Stimulated activated CD4-positive, alpha-beta T cell treated with anti-CD3 and anti-CD28 coated beads, Interleukin-1b, Interleukin-23, amount 100 ng/mL, for 24 hours (primary cell): ENCODE data around the gene FOCAD.
A peak's percentile ranks its signal among the peaks of the same experiment; 100 is the strongest.
"Not testable (repeated sequence)": the region's sequence is repeated elsewhere in the genome, so short reads cannot be mapped to it uniquely, and the experiment has no call there.

Source experiments
- DNase-seq, 4 experiments: peaks; one replicate each; pipeline ENCODE4 v3.0.0-alpha.2; 2020; ENCODE audit warnings: low read depth in 4 of 4, low spot score in 1 of 4

The FOCAD gene

DNA sequence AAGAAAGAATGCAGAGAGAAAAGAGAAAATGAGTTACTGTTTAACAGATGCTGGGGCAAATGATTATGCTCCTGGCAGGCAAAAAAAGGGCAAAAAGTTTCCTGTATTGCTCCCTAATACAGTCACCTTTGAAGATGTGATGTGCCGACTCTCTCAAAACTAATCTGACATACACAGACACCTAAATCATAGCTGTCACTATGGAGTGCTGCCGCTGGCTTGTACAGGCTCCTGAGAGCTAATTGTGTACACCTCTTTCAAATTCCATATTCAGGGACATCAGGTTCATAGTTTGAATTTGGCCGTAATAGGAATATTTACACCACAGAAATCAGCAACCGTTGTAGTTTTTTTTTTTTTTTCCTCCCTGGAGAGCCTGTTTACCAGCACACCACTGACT, 12.4 kb upstream of the FOCAD start:
- no peak for DNase-seq

DNA sequence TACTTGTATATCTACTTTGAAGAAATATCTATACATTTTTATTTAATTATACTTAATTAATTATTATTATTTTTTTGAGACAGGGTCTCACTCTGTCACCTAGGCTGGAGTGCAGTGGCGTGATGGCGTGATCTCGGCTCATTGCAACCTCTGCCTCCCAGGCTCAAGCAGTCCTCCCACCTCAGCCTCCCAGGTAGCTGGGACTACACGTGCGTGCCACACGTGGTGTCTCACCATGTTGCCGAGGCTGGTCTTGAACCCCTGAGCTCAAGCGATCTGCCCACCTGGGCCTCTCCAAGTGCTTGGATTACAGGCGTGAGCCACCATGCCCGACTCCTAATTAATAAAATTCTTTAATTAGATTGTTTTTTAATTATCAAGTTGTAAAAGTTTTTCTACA, 10.5 kb upstream of the FOCAD start:
- DNase-seq, result not testable (repeated sequence)

- DNase-seq, result no peak
Measured at GRCh38 chr9:20681467-20681866, 2.6 kb upstream of the FOCAD start.

- DNase-seq, result peak in 3 of 4 experiments; percentile 14 to 31 (median 20)
Measured at GRCh38 chr9:20683351-20684034, 566 bp upstream of the FOCAD start.

GRCh38 chr9:20684875-20685696, 1.0 kb downstream of the FOCAD start:
- DNase-seq, result no peak

- DNase-seq, result no peak
Measured at GRCh38 chr9:20685769-20686168, 1.7 kb downstream of the FOCAD start.

- DNase-seq, result no peak
Measured at GRCh38 chr9:20689833-20690232, 5.8 kb downstream of the FOCAD start.

GRCh38 chr9:20692554-20692953, 8.5 kb downstream of the FOCAD start:
- DNase-seq, result no peak

GRCh38 chr9:20693068-20693467, 9.0 kb downstream of the FOCAD start:
- DNase-seq, result no peak

DNA sequence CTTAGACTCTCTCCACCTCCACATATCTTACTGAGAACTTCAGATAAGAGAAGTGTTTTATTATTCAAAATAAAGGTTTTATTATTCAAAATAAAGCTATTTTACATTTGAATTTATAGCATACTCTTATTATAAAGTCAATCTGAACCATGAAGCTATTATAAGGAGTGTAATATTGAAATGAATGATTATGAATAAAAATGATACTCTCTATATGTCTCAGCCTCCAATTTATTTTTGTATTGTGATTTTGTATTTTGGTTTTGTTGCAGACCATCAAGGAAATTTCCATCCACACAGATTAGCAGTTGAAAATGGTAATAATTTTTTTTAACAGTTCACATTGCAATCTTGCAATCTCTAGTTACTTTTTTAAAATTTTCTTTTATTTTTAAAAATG, 10.2 kb downstream of the FOCAD start:
- DNase-seq, result no peak

DNA sequence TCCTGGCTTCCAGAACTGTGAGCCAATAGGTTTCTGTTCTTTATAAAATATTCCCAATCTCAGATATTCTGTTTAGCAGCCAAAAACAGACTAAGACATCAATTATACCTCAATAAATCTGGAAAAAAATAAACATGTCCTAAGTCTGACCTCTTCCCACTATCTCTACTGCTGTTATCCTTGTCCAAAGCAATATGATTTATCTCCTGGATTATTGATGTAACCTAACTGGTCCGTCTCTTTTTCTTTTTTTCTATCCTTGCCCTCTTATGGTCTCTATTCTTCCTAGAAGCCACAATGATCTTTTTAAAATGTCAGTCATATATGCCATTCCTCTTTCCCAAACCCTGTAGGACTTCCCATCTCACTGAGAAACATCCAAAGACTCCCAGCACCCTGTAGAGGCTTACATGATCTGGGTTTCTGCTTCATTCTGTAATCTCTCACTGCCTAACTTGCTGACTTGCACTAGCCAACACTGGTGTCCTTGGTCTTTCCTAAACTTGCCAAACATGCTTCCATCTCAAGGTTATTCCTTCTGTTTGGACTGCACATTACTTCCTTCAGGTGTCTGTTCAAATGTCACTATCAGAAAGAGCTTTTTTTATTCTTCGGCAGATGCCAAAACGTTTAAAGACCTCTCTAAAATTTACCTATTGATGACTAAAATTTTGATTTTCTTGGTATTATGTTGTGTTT, 13.1 kb downstream of the FOCAD start:
- DNase-seq, result no peak

- DNase-seq, result no peak
Measured at GRCh38 chr9:20698782-20699181, 14.7 kb downstream of the FOCAD start.

DNA sequence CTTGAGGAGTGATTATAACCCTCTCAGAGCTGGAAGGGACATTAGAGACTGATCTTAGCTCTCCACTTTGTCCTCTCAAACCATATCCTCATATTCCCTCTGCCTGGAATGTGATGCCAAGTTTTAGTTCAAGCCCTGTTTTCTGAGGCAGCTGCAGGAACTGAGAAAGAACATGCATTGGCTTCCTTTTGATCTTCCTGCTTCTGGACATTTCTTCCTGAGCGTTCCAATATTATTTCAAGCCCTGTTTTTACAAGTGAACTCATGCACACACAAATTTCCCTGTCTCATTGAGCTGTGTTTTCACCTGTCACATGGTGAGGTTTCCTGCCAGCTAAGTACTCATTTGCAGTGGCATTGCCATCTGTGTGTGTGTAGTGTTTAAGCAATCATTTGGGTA, 17.0 kb downstream of the FOCAD start:
- DNase-seq, result no peak

DNA sequence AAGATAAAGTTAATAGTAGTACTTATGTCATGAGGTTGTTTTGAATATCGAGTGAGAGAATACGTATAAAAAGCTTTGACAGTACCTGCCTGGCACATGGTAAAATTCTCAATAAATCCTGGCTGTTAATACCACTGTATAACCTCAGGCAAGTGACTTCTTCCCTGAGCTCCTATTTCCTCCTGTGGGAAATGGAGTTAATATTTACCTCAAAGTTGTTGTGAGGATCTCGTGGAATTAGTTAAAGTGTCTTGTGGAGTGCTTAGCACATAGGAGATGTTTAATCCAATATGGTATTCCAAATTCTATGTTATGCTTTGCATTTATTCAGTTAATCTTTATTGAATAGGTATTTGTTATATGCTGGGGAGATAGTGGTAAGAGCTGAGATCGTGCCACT, 18.5 kb downstream of the FOCAD start:
- DNase-seq, result no peak

DNA sequence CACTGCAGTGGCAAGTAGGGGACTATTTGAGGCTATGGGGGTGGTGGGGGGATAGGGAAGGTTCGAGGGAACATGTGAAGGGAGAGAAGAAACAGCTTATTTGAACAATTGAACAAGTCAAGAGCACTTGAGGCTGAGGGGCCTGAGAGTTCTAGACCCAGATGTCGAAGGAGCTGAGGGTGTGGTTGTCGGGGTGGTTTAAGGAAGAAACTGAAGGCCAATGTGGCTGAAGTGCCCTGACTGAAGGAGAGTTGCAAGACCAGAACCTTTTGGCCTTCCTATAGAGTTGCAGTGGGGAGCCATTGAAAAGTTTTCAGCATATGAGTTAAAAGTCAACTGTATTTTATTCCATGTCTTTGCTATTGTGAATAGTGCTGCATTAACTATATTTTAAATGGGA, 19.1 kb downstream of the FOCAD start:
- DNase-seq, result no peak

DNA sequence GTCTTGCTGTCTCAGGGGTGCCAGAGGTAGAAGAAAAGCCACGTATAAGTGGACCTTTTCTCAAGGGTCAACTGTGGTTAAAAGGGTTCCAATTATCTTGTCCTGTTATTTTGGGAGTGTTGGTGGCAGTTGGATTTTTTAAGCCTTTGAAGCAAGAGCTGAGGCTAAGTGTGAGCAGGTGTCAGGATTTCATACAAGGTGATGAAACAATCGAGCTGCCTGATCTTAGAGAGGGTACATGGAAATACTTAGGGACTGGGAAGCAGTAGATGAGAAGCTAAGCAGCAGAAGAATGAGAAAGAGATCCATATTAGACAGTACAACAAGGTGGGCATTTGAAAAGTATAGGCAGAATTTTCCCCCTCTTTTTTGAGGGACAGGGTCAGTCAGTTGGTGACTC, 23.6 kb downstream of the FOCAD start:
- no peak for DNase-seq

GRCh38 chr9:20713172-20713571, 29.1 kb downstream of the FOCAD start:
- no peak for DNase-seq

GRCh38 chr9:20714442-20715415, 30.7 kb downstream of the FOCAD start:
- no peak for DNase-seq

DNA sequence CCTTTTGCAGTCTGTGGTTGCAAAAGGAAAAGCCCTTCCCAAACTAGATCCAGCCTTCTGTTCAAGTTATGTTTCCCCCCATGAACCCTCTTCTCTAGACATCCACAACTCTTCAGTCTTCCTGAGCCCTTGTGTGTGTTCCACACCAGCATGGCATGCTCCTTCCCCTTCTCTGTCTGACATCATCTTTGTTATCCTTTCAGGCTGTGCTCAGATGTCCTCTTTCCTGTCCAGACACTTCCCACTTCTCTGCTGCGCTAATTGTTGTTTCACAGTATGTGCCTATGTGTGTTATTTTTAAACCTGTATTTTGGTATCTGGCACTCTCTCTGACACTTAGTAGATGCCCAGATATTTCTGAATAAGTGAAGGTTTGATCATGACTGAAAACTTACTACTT, 38.2 kb downstream of the FOCAD start:
- no peak for DNase-seq

DNA sequence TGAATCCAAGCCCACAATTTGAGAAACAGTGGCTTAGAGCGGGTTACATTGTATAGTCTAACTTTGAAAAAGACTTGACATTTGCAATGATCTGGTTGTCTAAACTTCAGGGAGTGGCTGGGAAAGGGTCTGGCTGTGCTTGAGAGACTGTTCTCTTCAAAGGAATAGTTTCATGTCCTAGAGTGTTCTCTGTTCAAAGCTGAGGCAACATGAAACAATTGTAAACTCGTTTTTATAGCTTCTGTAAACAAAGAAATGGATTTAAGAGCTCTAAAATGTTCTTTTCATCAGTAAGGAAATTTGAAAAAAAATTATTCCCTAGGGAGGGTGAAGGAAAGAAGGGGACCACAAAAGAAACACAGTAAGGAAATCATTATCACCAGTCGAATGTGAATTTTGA, 41.6 kb downstream of the FOCAD start:
- DNase-seq, result no peak

- no peak for DNase-seq
Measured at GRCh38 chr9:20726144-20726543, 42.1 kb downstream of the FOCAD start.
